Lung (tissue), 12 donors: Measurements from ENCODE around the gene SLC1A7. TPM values are rescaled to one million over a fixed set of nuclear protein-coding genes. Genes with fewer than 3 reads are reported as not detected.

ENCODE experiments used
- ATAC-seq: fragments of 200-7000 bp; cut with Tn5 transposase; one replicate; pipeline ENCODE4 v1.9.1; 2020; ENCODE audit warnings: moderate number of reproducible peaks; ENCODE audit not compliant: insufficient read depth, low FRiP score
- DNase-seq, 3 donors: peaks; one replicate each; pipeline ENCODE4 v3.0.0-alpha.2; 2013 to 2017
- H3K27ac ChIP-seq, 2 donors: one replicate each; pipeline ENCODE4 v1.5.1; 2013; ENCODE audit warnings: mild to moderate bottlenecking in 2 of 2, moderate library complexity in 2 of 2, control low read depth in 1 of 2, inconsistent platforms in 1 of 2, low read depth in 1 of 2, low read length in 1 of 2
- H3K27me3 ChIP-seq, 3 donors: one replicate each; pipeline ENCODE4 v1.5.1; 2013; ENCODE audit warnings: low read length in 2 of 3; ENCODE audit not compliant: control insufficient read depth in 3 of 3, insufficient read depth in 3 of 3
- H3K36me3 ChIP-seq, 4 donors: one replicate each; pipeline ENCODE4 v1.5.1; 2013; ENCODE audit warnings: low read length in 4 of 4, mild to moderate bottlenecking in 1 of 4, moderate library complexity in 1 of 4; ENCODE audit not compliant: control insufficient read depth in 4 of 4, insufficient read depth in 4 of 4
- H3K4me1 ChIP-seq, 5 donors: one replicate each; pipeline ENCODE4 v1.5.1; 2013; ENCODE audit warnings: low read length in 5 of 5, mild to moderate bottlenecking in 2 of 5, moderate library complexity in 1 of 5; ENCODE audit not compliant: control insufficient read depth in 5 of 5, insufficient read depth in 5 of 5
- H3K4me3 ChIP-seq: one replicate; pipeline ENCODE4 v1.5.1; 2013; ENCODE audit warnings: mild to moderate bottlenecking, control low read depth, moderate library complexity
- H3K9ac ChIP-seq, 2 donors: one replicate each; pipeline ENCODE4 v1.5.1; 2013; ENCODE audit warnings: low read length in 2 of 2, control low read depth in 1 of 2; ENCODE audit not compliant: insufficient read depth in 1 of 2
- H3K9me3 ChIP-seq, 4 donors: one replicate each; pipeline ENCODE4 v1.5.1; 2013; ENCODE audit warnings: low read length in 3 of 4, mild to moderate bottlenecking in 1 of 4, moderate library complexity in 1 of 4; ENCODE audit not compliant: control insufficient read depth in 4 of 4, insufficient read depth in 3 of 4
- CTCF ChIP-seq: IDR thresholded peaks from 2 replicates; pipeline ENCODE4 v1.5.1; 2012; ENCODE audit warnings: mild to moderate bottlenecking; ENCODE audit errors: control extremely low read depth, extremely low read depth
- WGBS, 2 donors: extraction: QIAGEN DNeasy Blood & Tissue Kit; methylation state at CpG; one replicate each; pipeline ENCODE4 v1.1.7; 2013; 5-methylcytosine and 5-hydroxymethylcytosine counted together
- polyA plus RNA-seq, 2 donors: library from polyadenylated mRNA; stranded (reverse); fragments of 200-250 nt; gene quantifications; one replicate each; pipeline ENCODE4 v1.2.1, GENCODE V29; 2013
- total RNA-seq, 2 donors: library from RNA; depleted of rRNA in 1 of 2; stranded (reverse); fragments of >200 nt in 1 of 2; gene quantifications; one replicate each; pipeline ENCODE4 v1.2.1, GENCODE V29; 2014 to 2021
- donor health status: control.
- donor health status: control.
- donor health status: Bipolar disorder and iron deficiency.
- donor health status: healthy.
- donor health status: DM: yes; HTN: yes; CAD: no.

Gene SLC1A7
- total and polyA plus RNA-seq, 4 donors: 0.14 to 0.81 (median 0.38) TPM

DNA sequence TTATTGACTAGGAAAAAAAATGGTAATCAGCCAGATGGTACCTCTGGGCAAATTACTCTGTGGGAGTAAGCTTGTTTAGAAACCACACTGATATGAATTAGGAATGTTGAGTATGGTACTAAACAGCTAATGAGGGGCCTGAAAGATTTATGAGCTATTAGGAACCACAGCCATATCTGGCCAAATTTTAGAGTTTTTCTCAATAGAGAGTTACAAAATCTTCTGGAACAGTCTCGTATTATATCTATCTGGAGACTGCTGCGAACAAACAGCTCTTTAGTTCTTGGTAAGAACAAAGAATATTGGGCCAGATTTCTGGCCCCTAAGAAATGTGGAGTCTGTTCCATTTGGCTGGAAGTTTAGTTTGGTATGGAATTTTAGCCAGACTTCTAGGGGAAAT is 85.3 kb downstream of the SLC1A7 start:
- peak in 2 of 3 donors; percentile 91 for DNase-seq
- WGBS, 2 donors: 71 to 78% methylated on average over 2 of the region's 2 CpGs
- H3K9ac ChIP-seq: no peak overlapping the region
- peaks cover 0 to 8% (median 4%) of the 10 kb centered on the region in 4 donors for H3K36me3 ChIP-seq
- no peak overlapping the region for H3K27ac ChIP-seq
- H3K27me3 ChIP-seq: peaks cover 0 to 7% (median 0%) of the 10 kb centered on the region in 3 donors
- H3K4me1 ChIP-seq: peaks cover 0 to 21% (median 6%) of the 10 kb centered on the region in 5 donors
- ATAC-seq: no peak
- no peak overlapping the region for H3K4me3 ChIP-seq
- H3K9me3 ChIP-seq: no peaks in the 10 kb centered on the region
- TF ChIP-seq CTCF: no peak

GRCh38 chr1:53051676-53052075 is 90.8 kb downstream of the SLC1A7 start:
- no peaks in the 10 kb centered on the region for H3K27me3 ChIP-seq
- 32 to 51% methylated on average over 1 of the region's 1 CpG for WGBS, 2 donors
- H3K27ac ChIP-seq: no peak overlapping the region
- H3K9me3 ChIP-seq: no peaks in the 10 kb centered on the region
- ATAC-seq: no peak
- H3K4me1 ChIP-seq: peaks cover 0 to 14% (median 7%) of the 10 kb centered on the region in 5 donors
- H3K36me3 ChIP-seq: peaks cover 5 to 16% (median 16%) of the 10 kb centered on the region in 4 donors
- TF ChIP-seq CTCF: no peak
- H3K9ac ChIP-seq: no peak overlapping the region
- H3K4me3 ChIP-seq: no peak overlapping the region
- no peak for DNase-seq

- H3K27ac ChIP-seq: no peak overlapping the region
Observed at GRCh38 chr1:53050310-53050709, 92.1 kb downstream of the SLC1A7 start.

More at GRCh38 chr1:53050310-53050709, 92.1 kb downstream of the SLC1A7 start:
- WGBS, 2 donors: 87 to 97% methylated on average over 2 of the region's 2 CpGs
- ATAC-seq (peak; percentile 34), DNase-seq (no peak)
- Histone ChIP-seq H3K36me3 (peaks cover 5 to 16% (median 16%) of the 10 kb centered on the region in 4 donors), H3K4me1 (peaks cover 0 to 17% (median 7%) of the 10 kb centered on the region in 5 donors), H3K27me3 (no peaks in the 10 kb centered on the region), H3K9me3 (no peaks in the 10 kb centered on the region), H3K9ac (no peak overlapping the region), H3K4me3 (no peak overlapping the region)
- TF ChIP-seq CTCF: no peak
